ENCODE data around the gene SFXN3. TPM values are rescaled to one million over a fixed set of nuclear protein-coding genes. Genes with fewer than 3 reads are reported as not detected.

Gene SFXN3
- total RNA-seq, 1 donor from 2014 or later = 101 TPM

- no peak overlapping the region for H3K4me3 Mint-ChIP-seq (ENCODE audit: unreplicated experiment)
- no peak for DNase-seq (ENCODE audit: low spot score)
- no peaks in the 10 kb centered on the region for H3K9me3 Mint-ChIP-seq (ENCODE audit: low read depth)
- H3K27me3 Mint-ChIP-seq (ENCODE audit: low read depth) = peaks cover 56% of the 10 kb centered on the region
- H3K4me1 Mint-ChIP-seq (ENCODE audit: low read depth) = no peaks in the 10 kb centered on the region
- H3K27ac Mint-ChIP-seq (ENCODE audit: unreplicated experiment) = no peak overlapping the region
- TF ChIP-seq, protein P1, sequence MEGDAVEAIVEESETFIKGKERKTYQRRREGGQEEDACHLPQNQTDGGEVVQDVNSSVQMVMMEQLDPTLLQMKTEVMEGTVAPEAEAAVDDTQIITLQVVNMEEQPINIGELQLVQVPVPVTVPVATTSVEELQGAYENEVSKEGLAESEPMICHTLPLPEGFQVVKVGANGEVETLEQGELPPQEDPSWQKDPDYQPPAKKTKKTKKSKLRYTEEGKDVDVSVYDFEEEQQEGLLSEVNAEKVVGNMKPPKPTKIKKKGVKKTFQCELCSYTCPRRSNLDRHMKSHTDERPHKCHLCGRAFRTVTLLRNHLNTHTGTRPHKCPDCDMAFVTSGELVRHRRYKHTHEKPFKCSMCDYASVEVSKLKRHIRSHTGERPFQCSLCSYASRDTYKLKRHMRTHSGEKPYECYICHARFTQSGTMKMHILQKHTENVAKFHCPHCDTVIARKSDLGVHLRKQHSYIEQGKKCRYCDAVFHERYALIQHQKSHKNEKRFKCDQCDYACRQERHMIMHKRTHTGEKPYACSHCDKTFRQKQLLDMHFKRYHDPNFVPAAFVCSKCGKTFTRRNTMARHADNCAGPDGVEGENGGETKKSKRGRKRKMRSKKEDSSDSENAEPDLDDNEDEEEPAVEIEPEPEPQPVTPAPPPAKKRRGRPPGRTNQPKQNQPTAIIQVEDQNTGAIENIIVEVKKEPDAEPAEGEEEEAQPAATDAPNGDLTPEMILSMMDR (IDR thresholded peaks at IDR 0.05) = no peak
- no peaks in the 10 kb centered on the region for H3K36me3 Mint-ChIP-seq (ENCODE audit: low read depth)
These were observed 54.8 kb downstream of the SFXN3 start for GRCh38 chr10:101085846-101086245.

DNA sequence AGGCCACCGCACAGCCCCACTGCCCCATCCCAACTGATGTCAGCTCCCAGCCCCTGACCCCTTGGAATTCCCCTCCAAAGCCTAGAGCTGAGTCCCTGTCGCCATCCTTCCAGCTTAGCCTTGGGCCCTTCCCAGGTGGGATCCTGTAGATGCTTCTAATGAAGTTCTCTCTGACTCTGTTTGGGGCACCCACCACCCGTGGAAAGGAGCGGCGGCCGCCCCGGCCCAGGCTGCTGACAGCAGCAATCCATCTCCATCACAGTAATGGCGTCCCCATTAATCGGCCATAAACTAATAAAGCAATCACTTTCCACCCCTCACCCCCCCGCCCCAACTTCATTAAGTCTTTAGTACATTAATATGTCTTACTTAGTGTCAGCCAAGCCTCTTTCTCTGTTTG is 56.3 kb downstream of the SFXN3 start:
- TF ChIP-seq, protein P1 (IDR thresholded peaks at IDR 0.05) = no peak
- no peaks in the 10 kb centered on the region for H3K9me3 Mint-ChIP-seq (ENCODE audit: low read depth)
- no peak overlapping the region for H3K4me3 Mint-ChIP-seq (ENCODE audit: unreplicated experiment)
- peaks cover 58% of the 10 kb centered on the region for H3K27me3 Mint-ChIP-seq (ENCODE audit: low read depth)
- H3K27ac Mint-ChIP-seq (ENCODE audit: unreplicated experiment) = no peak overlapping the region
- peaks cover 8% of the 10 kb centered on the region for H3K4me1 Mint-ChIP-seq (ENCODE audit: low read depth)
- H3K36me3 Mint-ChIP-seq (ENCODE audit: low read depth) = no peaks in the 10 kb centered on the region
- DNase-seq (ENCODE audit: low spot score) = no peak

- Mint-ChIP-seq H3K4me1 (ENCODE audit: low read depth) (peaks cover 8% of the 10 kb centered on the region), H3K27ac (ENCODE audit: unreplicated experiment) (no peak overlapping the region), H3K9me3 (ENCODE audit: low read depth) (no peaks in the 10 kb centered on the region), H3K4me3 (ENCODE audit: unreplicated experiment) (no peak overlapping the region), H3K36me3 (ENCODE audit: low read depth) (no peaks in the 10 kb centered on the region), H3K27me3 (ENCODE audit: low read depth) (peaks cover 52% of the 10 kb centered on the region)
- no peak for DNase-seq (ENCODE audit: low spot score)
- TF ChIP-seq, protein P1 (IDR thresholded peaks at IDR 0.05) = no peak
These were observed 56.9 kb downstream of the SFXN3 start for GRCh38 chr10:101087965-101088364.

DNA sequence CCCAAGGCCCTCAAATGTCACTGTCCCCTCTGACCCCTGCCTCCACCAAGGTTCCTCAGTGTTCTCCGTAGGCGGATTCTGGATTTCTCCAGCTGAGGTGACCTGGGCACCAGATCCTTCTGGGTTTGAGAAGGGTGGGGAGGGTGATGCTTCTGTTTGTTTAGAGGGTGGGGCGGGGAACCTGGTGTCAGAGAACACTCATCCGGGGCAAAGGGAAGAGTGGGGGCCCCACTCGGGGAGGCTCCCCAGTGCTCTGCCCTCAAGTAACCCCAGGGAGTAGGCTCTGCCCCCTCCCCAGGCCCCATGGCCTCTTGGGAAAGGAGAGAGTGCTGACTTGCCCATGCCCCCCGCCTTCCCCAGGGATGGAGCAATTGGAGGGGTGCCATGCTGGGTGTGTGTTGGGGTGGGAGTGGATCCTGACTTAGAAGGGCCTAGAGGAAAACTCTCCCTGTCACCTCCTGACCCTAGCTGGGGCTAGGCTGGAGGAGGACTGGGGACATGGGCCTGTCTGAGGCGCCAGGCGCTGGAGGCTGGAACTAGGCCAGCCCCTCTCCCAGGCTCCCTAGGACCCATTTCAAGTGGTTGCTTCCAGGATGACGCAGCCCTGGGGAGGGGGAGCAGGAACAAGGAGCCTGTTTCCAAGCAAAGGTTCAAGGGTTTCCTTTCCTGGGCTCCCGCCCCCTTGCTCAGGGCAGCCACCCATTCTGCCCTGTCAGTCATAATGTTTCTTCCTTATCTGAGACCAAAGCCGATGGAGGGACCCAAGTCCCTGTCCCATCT is 58.7 kb downstream of the SFXN3 start:
- DNase-seq (ENCODE audit: low spot score) = no peak
- Mint-ChIP-seq H3K27ac (ENCODE audit: unreplicated experiment) (no peak overlapping the region), H3K9me3 (ENCODE audit: low read depth) (no peaks in the 10 kb centered on the region), H3K36me3 (ENCODE audit: low read depth) (no peaks in the 10 kb centered on the region), H3K27me3 (ENCODE audit: low read depth) (peaks cover 47% of the 10 kb centered on the region), H3K4me3 (ENCODE audit: unreplicated experiment) (no peak overlapping the region), H3K4me1 (ENCODE audit: low read depth) (peaks cover 8% of the 10 kb centered on the region)
- TF ChIP-seq, protein P1 (IDR thresholded peaks at IDR 0.05) = no peak

DNA sequence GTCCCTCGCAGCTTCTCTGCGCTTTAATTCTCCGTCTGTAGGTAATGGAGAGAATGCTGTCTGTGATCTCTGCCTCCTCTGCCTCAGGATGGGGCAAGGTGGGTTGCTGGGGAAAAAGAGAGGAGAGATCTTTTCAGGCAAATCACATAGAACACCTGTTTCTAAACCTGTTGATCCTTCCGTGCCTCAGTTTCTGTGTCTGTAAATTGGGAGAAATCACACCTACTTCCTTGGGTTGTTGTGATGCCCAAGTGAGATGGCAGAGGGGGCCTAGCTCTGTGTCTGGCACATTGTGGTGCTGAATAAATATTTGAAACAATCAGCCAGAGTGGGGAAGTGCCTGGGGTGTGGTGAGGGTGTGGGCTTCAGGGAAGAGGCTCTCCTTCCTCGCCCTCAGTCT is 59.6 kb downstream of the SFXN3 start:
- no peaks in the 10 kb centered on the region for H3K36me3 Mint-ChIP-seq (ENCODE audit: low read depth)
- peaks cover 8% of the 10 kb centered on the region for H3K4me1 Mint-ChIP-seq (ENCODE audit: low read depth)
- H3K4me3 Mint-ChIP-seq (ENCODE audit: unreplicated experiment) = no peak overlapping the region
- TF ChIP-seq, protein P1 (IDR thresholded peaks at IDR 0.05) = no peak
- H3K9me3 Mint-ChIP-seq (ENCODE audit: low read depth) = no peaks in the 10 kb centered on the region
- H3K27ac Mint-ChIP-seq (ENCODE audit: unreplicated experiment) = no peak overlapping the region
- H3K27me3 Mint-ChIP-seq (ENCODE audit: low read depth) = peaks cover 42% of the 10 kb centered on the region
- DNase-seq (ENCODE audit: low spot score) = no peak

Other genes with a start within 250 kb of the SFXN3 start
- gene SLF2, start 118.3 kb upstream of the SFXN3 start, total RNA-seq = 17.8 to 28.1 TPM (median 20.6 TPM) in 3 replicates
- 4.8 to 8.0 TPM (median 7.9 TPM) in 3 replicates for gene SEMA4G, start 61.7 kb upstream of the SFXN3 start, total RNA-seq
- 54.0 to 74.1 TPM (median 57.3 TPM) in 3 replicates for gene MRPL43, start 43.7 kb upstream of the SFXN3 start, total RNA-seq
- gene TWNK, start 43.7 kb upstream of the SFXN3 start, total RNA-seq = 4.8 to 6.6 TPM (median 5.4 TPM) in 3 replicates
- gene LZTS2, start 31.4 kb upstream of the SFXN3 start, total RNA-seq = 58.9 to 80.7 TPM (median 79.4 TPM) in 3 replicates
- gene PDZD7, start 105 bp upstream of the SFXN3 start, total RNA-seq = 1.4 to 1.8 TPM (median 1.7 TPM) in 3 replicates
- gene KAZALD1, start 30.8 kb downstream of the SFXN3 start, total RNA-seq = 18.9 to 43.4 TPM (median 19.8 TPM) in 3 replicates
- not detected in 3 replicates for gene TLX1, start 100.1 kb downstream of the SFXN3 start, total RNA-seq
- gene LBX1, start 198.2 kb downstream of the SFXN3 start, total RNA-seq = not detected in 3 replicates